ENCODE measurements around the gene ARHGEF10L.

DNA sequence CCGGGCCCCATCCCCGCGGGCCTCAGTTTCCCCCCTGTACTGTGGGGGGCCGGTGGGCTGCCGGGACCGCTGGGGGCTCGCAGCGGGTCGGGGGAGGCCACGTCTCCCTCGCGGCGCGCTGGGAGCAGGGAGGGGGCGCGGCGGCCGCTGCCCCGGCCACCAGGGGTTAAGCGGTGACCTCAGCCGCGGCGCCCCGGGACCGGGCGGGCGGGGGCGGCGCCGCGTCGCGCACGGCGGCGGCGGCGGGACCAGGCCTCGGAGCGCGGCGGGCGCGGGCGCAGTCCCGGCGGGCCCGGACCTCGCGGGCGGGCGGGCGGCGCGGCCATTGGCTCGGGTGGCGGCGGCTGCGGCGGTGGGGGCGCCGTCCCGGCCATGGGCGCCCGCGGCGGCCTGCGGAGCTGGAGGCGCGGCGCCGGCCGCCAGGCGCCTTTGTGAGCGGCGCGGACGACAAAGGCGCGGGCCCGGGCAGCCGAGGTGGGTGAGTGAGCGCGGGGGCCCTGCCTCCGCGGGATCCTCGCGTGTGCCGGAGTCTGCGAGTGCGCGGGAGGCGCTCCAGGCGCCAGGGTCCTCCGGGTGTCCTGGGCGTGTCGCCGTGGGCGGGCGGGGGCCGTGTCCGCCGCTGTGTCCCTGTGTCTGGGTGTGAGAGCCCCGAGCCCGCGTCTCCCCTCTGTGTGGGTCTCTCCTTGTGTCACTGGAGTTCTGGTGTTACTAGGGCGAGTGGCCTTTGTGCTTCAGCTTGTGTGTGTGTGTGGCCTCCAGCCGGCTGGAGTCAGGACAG, at the start of gene ARHGEF10L:
- TF ChIP-seq, protein P1, sequence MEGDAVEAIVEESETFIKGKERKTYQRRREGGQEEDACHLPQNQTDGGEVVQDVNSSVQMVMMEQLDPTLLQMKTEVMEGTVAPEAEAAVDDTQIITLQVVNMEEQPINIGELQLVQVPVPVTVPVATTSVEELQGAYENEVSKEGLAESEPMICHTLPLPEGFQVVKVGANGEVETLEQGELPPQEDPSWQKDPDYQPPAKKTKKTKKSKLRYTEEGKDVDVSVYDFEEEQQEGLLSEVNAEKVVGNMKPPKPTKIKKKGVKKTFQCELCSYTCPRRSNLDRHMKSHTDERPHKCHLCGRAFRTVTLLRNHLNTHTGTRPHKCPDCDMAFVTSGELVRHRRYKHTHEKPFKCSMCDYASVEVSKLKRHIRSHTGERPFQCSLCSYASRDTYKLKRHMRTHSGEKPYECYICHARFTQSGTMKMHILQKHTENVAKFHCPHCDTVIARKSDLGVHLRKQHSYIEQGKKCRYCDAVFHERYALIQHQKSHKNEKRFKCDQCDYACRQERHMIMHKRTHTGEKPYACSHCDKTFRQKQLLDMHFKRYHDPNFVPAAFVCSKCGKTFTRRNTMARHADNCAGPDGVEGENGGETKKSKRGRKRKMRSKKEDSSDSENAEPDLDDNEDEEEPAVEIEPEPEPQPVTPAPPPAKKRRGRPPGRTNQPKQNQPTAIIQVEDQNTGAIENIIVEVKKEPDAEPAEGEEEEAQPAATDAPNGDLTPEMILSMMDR (IDR thresholded peaks at IDR 0.05; ENCODE audit: borderline replicate concordance, extremely low read depth, low read length, poor library complexity, severe bottlenecking): no peak
- TF ChIP-seq EZH2 (IDR thresholded peaks at IDR 0.05; ENCODE audit: borderline replicate concordance, low read depth, low read length, severe bottlenecking): no peak
